ENCODE measurements around the gene IQCB1.

DNA sequence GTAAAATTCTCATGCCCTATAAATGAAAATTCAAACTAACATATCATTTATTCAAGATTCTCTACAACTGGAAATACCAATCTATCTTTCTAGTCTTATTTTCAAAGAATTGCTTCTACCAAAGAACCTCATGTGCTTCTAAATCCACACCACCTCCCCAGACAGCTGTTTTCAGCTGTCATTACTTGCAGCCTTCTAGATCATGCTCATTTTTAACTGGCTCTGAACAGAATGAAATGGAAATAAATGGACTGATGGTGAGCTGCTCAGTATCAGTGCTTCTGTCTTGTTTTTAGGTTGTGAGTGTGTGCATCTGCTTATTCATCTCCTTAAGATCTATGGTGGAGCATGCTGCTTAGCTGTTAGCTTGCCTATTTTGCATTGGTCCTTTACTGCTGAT, 114.7 kb downstream of the IQCB1 start:
- TF ChIP-seq, protein P1, sequence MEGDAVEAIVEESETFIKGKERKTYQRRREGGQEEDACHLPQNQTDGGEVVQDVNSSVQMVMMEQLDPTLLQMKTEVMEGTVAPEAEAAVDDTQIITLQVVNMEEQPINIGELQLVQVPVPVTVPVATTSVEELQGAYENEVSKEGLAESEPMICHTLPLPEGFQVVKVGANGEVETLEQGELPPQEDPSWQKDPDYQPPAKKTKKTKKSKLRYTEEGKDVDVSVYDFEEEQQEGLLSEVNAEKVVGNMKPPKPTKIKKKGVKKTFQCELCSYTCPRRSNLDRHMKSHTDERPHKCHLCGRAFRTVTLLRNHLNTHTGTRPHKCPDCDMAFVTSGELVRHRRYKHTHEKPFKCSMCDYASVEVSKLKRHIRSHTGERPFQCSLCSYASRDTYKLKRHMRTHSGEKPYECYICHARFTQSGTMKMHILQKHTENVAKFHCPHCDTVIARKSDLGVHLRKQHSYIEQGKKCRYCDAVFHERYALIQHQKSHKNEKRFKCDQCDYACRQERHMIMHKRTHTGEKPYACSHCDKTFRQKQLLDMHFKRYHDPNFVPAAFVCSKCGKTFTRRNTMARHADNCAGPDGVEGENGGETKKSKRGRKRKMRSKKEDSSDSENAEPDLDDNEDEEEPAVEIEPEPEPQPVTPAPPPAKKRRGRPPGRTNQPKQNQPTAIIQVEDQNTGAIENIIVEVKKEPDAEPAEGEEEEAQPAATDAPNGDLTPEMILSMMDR (IDR thresholded peaks at IDR 0.05): no peak
- TF ChIP-seq POLR2A (IDR thresholded peaks at IDR 0.05): no peak

Measured in heart left ventricle (tissue), 13 donors.